ENCODE results near the gene TIMM44. TPM values are rescaled to one million over a fixed set of nuclear protein-coding genes. Genes with fewer than 3 reads are reported as not detected.
A peak's percentile ranks its signal among the peaks of the same experiment; 100 is the strongest.

TIMM44 gene
- polyA plus RNA-seq, 3 donors, result 9.5 to 33.2 (median 10.4) TPM

GRCh38 chr19:7912697-7913564 is 30.5 kb downstream of the TIMM44 start:
- Histone ChIP-seq H3K79me2 (ENCODE audit: insufficient read depth, low read length) (no peaks in the 10 kb centered on the region), H3K4me2 (replicated peaks; ENCODE audit: extremely low read depth, low read length, poor library complexity, severe bottlenecking) (no peak overlapping the region), H3K36me3 (replicated peaks in 1 of 2; ENCODE audit: control insufficient read depth in 1 of 2, insufficient read depth in 2 of 2, low read length in 2 of 2) (peaks cover 36 to 43% of the 10 kb centered on the region in 2 donors), H2AFZ (ENCODE audit: insufficient read depth, low read depth, low read length, poor library complexity, severe bottlenecking) (no peak overlapping the region), H3K27ac (ENCODE audit: low read depth in 1 of 2, low read length in 2 of 2) (no peak overlapping the region), H3K4me3 (replicated peaks in 1 of 3; ENCODE audit: low read depth in 2 of 3, low read length in 3 of 3) (no peak overlapping the region), H4K20me1 (ENCODE audit: insufficient read depth, low read length) (peaks cover 57% of the 10 kb centered on the region), H3K9me3 (replicated peaks in 1 of 2; ENCODE audit: control insufficient read depth in 1 of 2, insufficient read depth in 1 of 2, low read length in 2 of 2) (peaks cover 0 to 11% of the 10 kb centered on the region in 2 donors), H3K27me3 (ENCODE audit: control insufficient read depth in 2 of 2, insufficient read depth in 2 of 2, low read length in 2 of 2) (peaks cover 17 to 30% of the 10 kb centered on the region in 2 donors), H3K4me1 (ENCODE audit: control insufficient read depth in 1 of 2, insufficient read depth in 2 of 2, low read length in 2 of 2) (peaks cover 15 to 26% of the 10 kb centered on the region in 2 donors), H3K9ac (ENCODE audit: insufficient read depth, low read length, poor library complexity, severe bottlenecking) (no peak overlapping the region)
- intact Hi-C loops (cut with micrococcal nuclease), result no loop called here
- peaks cover 0 to 15% (median 7%) of the 10 kb centered on the region in 7 donors for H3K9me3 Mint-ChIP-seq
- H3K4me3 Mint-ChIP-seq, result no peak overlapping the region
- H3K27ac Mint-ChIP-seq, result peak overlapping the region in 2 of 7 donors; percentile 3 to 37
- H3K4me1 Mint-ChIP-seq, result peaks cover 19% of the 10 kb centered on the region
- 96% methylated on average over 16 of the region's 39 CpGs for WGBS (ENCODE audit: insufficient coverage)
- peaks cover 24 to 39% of the 10 kb centered on the region in 2 donors for H3K36me3 Mint-ChIP-seq
- no peak for DNase-seq
- TF ChIP-seq CTCF (IDR thresholded peaks at IDR 0.05), result no peak
- H3K27me3 Mint-ChIP-seq (ENCODE audit: low read depth in 3 of 3), result peaks cover 29 to 43% (median 34%) of the 10 kb centered on the region in 3 donors

- H3K27me3 Mint-ChIP-seq (ENCODE audit: low read depth in 3 of 3), result peaks cover 25 to 36% (median 30%) of the 10 kb centered on the region in 3 donors
- H4K20me1 ChIP-seq (ENCODE audit: insufficient read depth, low read length), result peaks cover 64% of the 10 kb centered on the region
Measured at GRCh38 chr19:7912144-7912696, 31.2 kb downstream of the TIMM44 start.

More at GRCh38 chr19:7912144-7912696, 31.2 kb downstream of the TIMM44 start:
- intact Hi-C loops (cut with micrococcal nuclease), result no loop called here
- Histone ChIP-seq H3K36me3 (replicated peaks in 1 of 2; ENCODE audit: control insufficient read depth in 1 of 2, insufficient read depth in 2 of 2, low read length in 2 of 2) (peaks cover 36 to 45% of the 10 kb centered on the region in 2 donors), H3K4me2 (replicated peaks; ENCODE audit: extremely low read depth, low read length, poor library complexity, severe bottlenecking) (no peak overlapping the region), H3K9me3 (replicated peaks in 1 of 2; ENCODE audit: control insufficient read depth in 1 of 2, insufficient read depth in 1 of 2, low read length in 2 of 2) (peaks cover 0 to 11% of the 10 kb centered on the region in 2 donors), H3K4me1 (ENCODE audit: control insufficient read depth in 1 of 2, insufficient read depth in 2 of 2, low read length in 2 of 2) (peaks cover 13 to 19% of the 10 kb centered on the region in 2 donors), H3K4me3 (replicated peaks in 1 of 3; ENCODE audit: low read depth in 2 of 3, low read length in 3 of 3) (no peak overlapping the region), H2AFZ (ENCODE audit: insufficient read depth, low read depth, low read length, poor library complexity, severe bottlenecking) (no peak overlapping the region), H3K9ac (ENCODE audit: insufficient read depth, low read length, poor library complexity, severe bottlenecking) (no peak overlapping the region), H3K79me2 (ENCODE audit: insufficient read depth, low read length) (peaks cover 7% of the 10 kb centered on the region), H3K27me3 (ENCODE audit: control insufficient read depth in 2 of 2, insufficient read depth in 2 of 2, low read length in 2 of 2) (peaks cover 13 to 26% of the 10 kb centered on the region in 2 donors), H3K27ac (ENCODE audit: low read depth in 1 of 2, low read length in 2 of 2) (no peak overlapping the region)
- WGBS (ENCODE audit: insufficient coverage), result 97% methylated on average over 24 of the region's 31 CpGs
- Mint-ChIP-seq H3K4me1 (peaks cover 14% of the 10 kb centered on the region), H3K4me3 (no peak overlapping the region), H3K9me3 (peaks cover 0 to 13% (median 5%) of the 10 kb centered on the region in 7 donors), H3K27ac (peak overlapping the region in 1 of 7 donors; percentile 68), H3K36me3 (peaks cover 28 to 43% of the 10 kb centered on the region in 2 donors)
- DNase-seq, result no peak
- no peak for TF ChIP-seq CTCF (IDR thresholded peaks at IDR 0.05)

Measured in CD14-positive monocyte (primary cell).